Stomach (tissue), 9 donors: Measurements from ENCODE around the gene SAXO1. TPM values are rescaled to one million over a fixed set of nuclear protein-coding genes. Genes with fewer than 3 reads are reported as not detected.

Source experiments
- DNase-seq, 2 donors: peaks; one replicate each; pipeline versions ENCODE4 v3.0.0 to v3.0.0-alpha.2; 2013 to 2019
- H3K27ac ChIP-seq, 5 donors: fragments of 200-600 bp in 4 of 5; sonication (generic) in 4 of 5; one replicate each; pipeline ENCODE4 v1.5.1; 2013 to 2019; ENCODE audit warnings: mild to moderate bottlenecking in 1 of 5, moderate library complexity in 1 of 5
- H3K27me3 ChIP-seq, 3 donors: fragments of 200-600 bp; sonication (generic); one replicate each; pipeline ENCODE4 v1.5.1; 2017 to 2019; ENCODE audit warnings: mixed run types in 1 of 3
- H3K36me3 ChIP-seq, 4 donors: fragments of 200-600 bp; sonication (generic); 1 replicate in 3 of 4; 2 replicates in 1 of 4; pipeline ENCODE4 v1.5.1; 2016 to 2019
- H3K4me1 ChIP-seq, 4 donors: fragments of 200-600 bp; sonication (generic); one replicate each; pipeline ENCODE4 v1.5.1; 2016 to 2019
- H3K4me3 ChIP-seq, 4 donors: fragments of 200-600 bp; sonication (generic) in 3 of 4; one replicate each; pipeline ENCODE4 v1.5.1; 2016 to 2019; ENCODE audit warnings: mild to moderate bottlenecking in 1 of 4
- H3K9me3 ChIP-seq, 4 donors: fragments of 200-600 bp; sonication (generic); one replicate each; pipeline ENCODE4 v1.5.1; 2016 to 2019
- CTCF ChIP-seq, 7 experiments: fragments of 450-650 bp in 4 of 7; fragments of 200-600 bp in 3 of 7; sonication (generic) in 3 of 7; IDR thresholded peaks; one replicate each; pipeline ENCODE4 v1.5.1; 2016 to 2019; ENCODE audit warnings: antibody characterized with exemption in 7 of 7, control low read depth in 2 of 7, mild to moderate bottlenecking in 1 of 7
- EP300 ChIP-seq: sonication (generic); formaldehyde crosslinking; IDR thresholded peaks from one replicate; pipeline ENCODE4 v1.6.1; 2017; ENCODE audit warnings: antibody characterized with exemption
- POLR2A ChIP-seq, 4 donors: fragments of 450-650 bp; IDR thresholded peaks; one replicate each; pipeline ENCODE4 v1.6.1; 2016; ENCODE audit warnings: antibody characterized with exemption in 4 of 4, control low read depth in 2 of 4, mild to moderate bottlenecking in 1 of 4, moderate library complexity in 1 of 4
- POLR2AphosphoS5 ChIP-seq, 3 donors: sonication (generic); formaldehyde crosslinking; IDR thresholded peaks; one replicate each; pipeline ENCODE4 v1.6.1; 2016; ENCODE audit warnings: antibody characterized with exemption in 3 of 3
- WGBS, 5 donors: extraction: QIAGEN DNeasy Blood & Tissue Kit in 3 of 5; methylation state at CpG; one replicate each; pipeline versions ENCODE4 v1.1.5 to v1.1.7; 2013 to 2018; 5-methylcytosine and 5-hydroxymethylcytosine counted together
- intact Hi-C: fragments of 100-400 bp; cut with DNase I; formaldehyde crosslinking; loops from one replicate; pipeline ENCODE4 v1.15.1; 2023; ENCODE audit warnings: low total_unique reads
- polyA plus RNA-seq, 3 donors: library from polyadenylated mRNA; stranded (reverse); fragments of 200-250 nt; gene quantifications; one replicate each; pipeline ENCODE4 v1.2.3, GENCODE V29; 2013
- total RNA-seq, 5 donors: library from RNA; depleted of rRNA; stranded (reverse); fragments of >200 nt; gene quantifications; one replicate each; pipeline versions ENCODE4 v1.1.0 to v1.2.3, GENCODE V29; 2014 to 2016
- donor health status: healthy with polysubstance abuse.
- donor health status: Bipolar disorder and iron deficiency.
- donor health status: healthy.

The SAXO1 gene
- total and polyA plus RNA-seq, 8 donors: 0.03 to 4.7 (median 0.12) TPM; not detected in 4

GRCh38 chr9:18909140-18910018 lies 123.6 kb downstream of the SAXO1 start:
- Histone ChIP-seq H3K9me3 (no peaks in the 10 kb centered on the region), H3K36me3 (peaks cover 0 to 4% (median 0%) of the 10 kb centered on the region in 4 donors), H3K27ac (no peak overlapping the region), H3K4me1 (peaks cover 0 to 14% (median 7%) of the 10 kb centered on the region in 4 donors), H3K4me3 (no peak overlapping the region), H3K27me3 (no peaks in the 10 kb centered on the region)
- intact Hi-C loops: no loop called here
- peak in 1 of 2 donors; percentile 26 for DNase-seq
- WGBS, 5 donors: 50 to 74% (median 56%) methylated on average over 16 to 17 of the region's 17 CpGs
- TF ChIP-seq POLR2AphosphoS5 (IDR thresholded peaks at IDR 0.05) (no peak), CTCF (IDR thresholded peaks at IDR 0.05) (no peak), POLR2A (IDR thresholded peaks at IDR 0.05) (no peak)

GRCh38 chr9:18907927-18908625 lies 124.9 kb downstream of the SAXO1 start:
- no peaks in the 10 kb centered on the region for H3K27me3 ChIP-seq
- no peaks in the 10 kb centered on the region for H3K9me3 ChIP-seq
- WGBS, 5 donors: 73 to 89% (median 81%) methylated on average over 15 of the region's 15 CpGs
- H3K36me3 ChIP-seq: peaks cover 0 to 4% (median 0%) of the 10 kb centered on the region in 4 donors
- TF ChIP-seq EP300 (no peak), POLR2A (IDR thresholded peaks at IDR 0.05) (no peak), POLR2AphosphoS5 (IDR thresholded peaks at IDR 0.05) (no peak), CTCF (IDR thresholded peaks at IDR 0.05) (no peak)
- intact Hi-C loops: no loop called here
- H3K27ac ChIP-seq: no peak overlapping the region
- DNase-seq: no peak
- H3K4me3 ChIP-seq: no peak overlapping the region
- H3K4me1 ChIP-seq: peaks cover 0 to 14% (median 7%) of the 10 kb centered on the region in 4 donors

GRCh38 chr9:18906656-18907395 lies 126.2 kb downstream of the SAXO1 start:
- DNase-seq: no peak
- Histone ChIP-seq H3K36me3 (peaks cover 0 to 4% (median 0%) of the 10 kb centered on the region in 4 donors), H3K4me1 (peaks cover 0 to 14% (median 7%) of the 10 kb centered on the region in 4 donors), H3K27ac (no peak overlapping the region), H3K9me3 (peaks cover 0 to 3% (median 0%) of the 10 kb centered on the region in 4 donors), H3K4me3 (no peak overlapping the region), H3K27me3 (no peaks in the 10 kb centered on the region)
- TF ChIP-seq CTCF (IDR thresholded peaks at IDR 0.05): no peak
- WGBS, 5 donors: 89 to 95% (median 93%) methylated on average over 8 to 9 of the region's 9 CpGs
- intact Hi-C loops: no loop called here
